Measurements from ENCODE around the gene SPIN2B.
A peak's percentile ranks its signal among the peaks of the same experiment; 100 is the strongest.
"Not testable (repeated sequence)": the region's sequence is repeated elsewhere in the genome, so short reads cannot be mapped to it uniquely, and the experiment has no call there.

Gene SPIN2B

DNA sequence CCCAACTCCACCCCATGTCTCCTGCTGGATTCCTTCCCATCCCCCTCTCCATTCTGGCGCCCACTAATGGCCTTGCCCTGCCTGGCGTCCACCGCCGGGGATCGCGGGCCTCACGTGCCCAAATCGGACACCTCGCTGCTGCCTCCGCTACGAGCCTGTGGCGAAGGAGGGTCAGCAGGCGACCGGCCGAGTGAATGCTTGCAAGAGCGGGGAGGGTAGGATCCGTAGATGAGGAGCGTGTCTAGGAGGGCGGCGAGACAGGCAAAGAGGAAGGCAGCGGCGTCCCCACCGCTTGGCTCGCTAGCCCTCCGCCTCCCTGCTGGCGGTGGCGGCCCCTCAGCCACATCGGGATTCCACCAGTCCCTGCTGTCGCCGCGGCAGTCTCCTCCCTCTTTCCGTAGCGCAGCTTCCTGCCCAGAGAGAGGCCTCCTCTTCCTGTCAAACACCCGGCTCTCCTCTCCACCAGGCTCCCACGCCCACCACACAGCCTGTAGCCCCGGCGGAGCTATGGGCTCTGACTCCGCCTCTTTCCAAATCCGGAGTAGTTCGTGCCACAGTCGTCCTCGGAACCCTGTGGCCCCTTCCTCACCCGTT, at the start of gene SPIN2B:
SPIN2B (minus strand) TSS at position 387 of the 594 bp plus-strand sequence.
- FAIRE-seq = peak; percentile 50
- DNase-seq (ENCODE audit: low spot score) = peak; percentile 89

DNA sequence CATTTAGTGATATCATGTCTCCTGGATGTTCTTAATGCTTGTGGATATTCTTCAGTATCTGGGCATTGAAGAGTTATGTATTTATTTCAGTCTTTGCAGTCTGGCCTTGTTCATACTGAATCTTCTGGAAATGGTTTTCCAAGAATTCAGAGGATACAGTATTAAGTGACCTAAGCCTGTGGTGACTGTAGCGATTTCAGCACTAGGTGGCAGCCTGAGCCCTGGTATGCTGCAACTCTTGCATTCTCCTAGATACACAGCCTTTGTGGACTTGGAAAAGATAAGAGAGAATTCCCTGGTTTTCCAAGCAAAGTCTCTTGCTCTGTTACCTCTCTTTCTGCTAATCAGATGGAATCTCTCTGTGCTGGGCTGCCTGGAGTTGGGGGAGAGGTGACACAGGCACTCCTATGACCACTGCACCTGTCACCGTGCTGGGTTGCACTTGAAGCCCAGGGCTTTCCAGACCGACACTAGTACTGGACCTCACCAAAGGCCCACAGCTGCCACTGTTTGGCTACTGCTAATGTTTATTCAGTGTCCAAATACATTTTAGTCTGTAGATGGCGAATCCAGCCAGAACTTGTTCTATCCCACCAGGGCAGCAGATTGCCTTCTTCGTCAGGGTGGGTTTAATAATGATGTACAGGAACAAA, 35.2 kb upstream of the SPIN2B start:
- FAIRE-seq (no peak), DNase-seq (ENCODE audit: low spot score) (peak; percentile 26)

DNA sequence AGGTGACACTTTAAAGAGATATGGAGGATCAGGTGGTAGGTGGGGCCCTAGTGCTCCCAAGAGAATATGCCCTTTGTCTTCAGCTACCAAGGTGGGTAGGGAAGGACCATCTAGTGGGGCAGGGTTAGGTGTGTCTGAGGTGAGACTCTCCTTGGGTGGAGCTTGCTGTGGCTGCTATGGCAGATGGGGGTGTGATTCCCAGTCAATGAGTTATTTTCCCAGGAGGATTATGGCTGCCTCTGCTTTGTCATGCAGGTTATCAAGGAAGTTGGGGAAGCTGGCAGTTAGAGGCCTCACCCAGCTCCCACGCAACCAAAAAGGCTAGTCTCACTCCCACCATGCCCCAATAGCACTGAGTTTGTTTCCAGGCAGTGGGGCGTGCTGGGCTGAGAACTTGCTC, 33.8 kb upstream of the SPIN2B start:
- DNase-seq (ENCODE audit: low spot score) = no peak
- FAIRE-seq = no peak

GRCh38 chrX:57152222-57152621, 30.9 kb upstream of the SPIN2B start:
- FAIRE-seq; DNase-seq (ENCODE audit: low spot score): not testable (repeated sequence)

- no peak for DNase-seq (ENCODE audit: low spot score)
- no peak for FAIRE-seq
Measured at GRCh38 chrX:57138674-57139073, 17.3 kb upstream of the SPIN2B start.

- FAIRE-seq = no peak
- no peak for DNase-seq (ENCODE audit: low spot score)
Measured at GRCh38 chrX:57137501-57137900, 16.2 kb upstream of the SPIN2B start.

DNA sequence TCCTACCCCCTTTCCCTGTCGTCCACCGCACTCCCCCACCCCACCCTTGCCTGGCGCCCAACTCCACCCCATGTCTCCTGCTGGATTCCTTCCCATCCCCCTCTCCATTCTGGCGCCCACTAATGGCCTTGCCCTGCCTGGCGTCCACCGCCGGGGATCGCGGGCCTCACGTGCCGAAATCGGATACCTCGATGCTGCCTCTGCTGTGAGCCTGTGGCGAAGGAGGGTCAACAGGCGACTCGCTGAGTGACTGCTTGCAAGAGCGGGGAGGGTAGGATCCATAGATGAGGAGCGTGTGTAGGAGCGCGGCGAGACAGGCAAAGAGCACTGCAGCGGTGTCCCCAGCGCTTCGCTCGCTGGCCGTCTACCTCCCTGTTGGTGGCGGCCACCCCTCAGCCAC, 15.7 kb upstream of the SPIN2B start, which contains the start of gene SPIN2A:
SPIN2A (minus strand) TSS at position 325 of the 400 bp plus-strand sequence. CDS start 800 bp downstream, outside the sequence.
- DNase-seq (ENCODE audit: low spot score); FAIRE-seq: not testable (repeated sequence)

DNA sequence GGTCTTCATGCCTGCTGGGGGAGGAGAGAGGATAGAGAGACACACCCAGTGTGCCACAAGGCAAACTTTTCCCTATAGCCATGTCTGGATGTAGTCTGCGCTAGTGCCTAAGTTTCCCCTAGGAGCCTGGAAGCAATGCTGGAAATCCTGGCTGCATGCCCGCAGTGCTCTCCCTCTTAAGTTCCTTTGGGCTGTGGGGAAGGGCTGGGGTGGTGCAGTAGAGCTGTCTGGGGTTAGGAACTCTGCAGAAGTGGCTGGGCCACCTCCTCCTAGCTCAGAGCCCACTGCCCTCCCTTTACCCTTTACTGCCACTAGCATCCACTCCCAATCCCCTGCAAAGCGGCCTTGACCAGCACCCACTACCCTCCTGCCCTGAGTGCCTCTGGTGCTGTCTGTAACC, 15.2 kb upstream of the SPIN2B start:
- DNase-seq (ENCODE audit: low spot score); FAIRE-seq: not testable (repeated sequence)

GRCh38 chrX:57135287-57135686, 13.9 kb upstream of the SPIN2B start:
- no peak for DNase-seq (ENCODE audit: low spot score)

GRCh38 chrX:57134702-57135101, 13.4 kb upstream of the SPIN2B start:
- FAIRE-seq (no peak), DNase-seq (ENCODE audit: low spot score) (no peak)

More at GRCh38 chrX:57135287-57135686, 13.9 kb upstream of the SPIN2B start:
- no peak for FAIRE-seq

GRCh38 chrX:57133706-57134105, 12.4 kb upstream of the SPIN2B start:
- DNase-seq (ENCODE audit: low spot score) (no peak), FAIRE-seq (no peak)

DNA sequence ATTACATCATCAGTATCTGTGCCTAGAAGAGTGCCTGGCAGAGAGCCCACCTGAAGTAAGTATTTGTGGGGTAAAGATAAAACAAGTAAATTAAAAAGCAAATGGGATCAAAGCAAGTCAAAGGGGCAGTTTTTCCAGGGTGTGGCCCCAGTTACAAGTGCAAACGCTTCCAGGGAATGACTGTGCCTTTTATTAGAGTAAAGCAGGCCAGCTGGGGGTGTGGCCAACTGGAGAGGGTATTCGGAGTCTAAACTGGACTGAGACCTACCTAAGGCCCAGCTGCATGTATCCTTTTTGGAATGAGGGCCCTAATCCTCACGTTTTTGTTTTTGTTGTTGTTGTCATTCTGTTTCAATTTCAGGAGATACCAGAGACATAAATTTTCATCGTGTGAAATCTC, 11.9 kb upstream of the SPIN2B start:
- not testable (repeated sequence) for FAIRE-seq; DNase-seq (ENCODE audit: low spot score)

DNA sequence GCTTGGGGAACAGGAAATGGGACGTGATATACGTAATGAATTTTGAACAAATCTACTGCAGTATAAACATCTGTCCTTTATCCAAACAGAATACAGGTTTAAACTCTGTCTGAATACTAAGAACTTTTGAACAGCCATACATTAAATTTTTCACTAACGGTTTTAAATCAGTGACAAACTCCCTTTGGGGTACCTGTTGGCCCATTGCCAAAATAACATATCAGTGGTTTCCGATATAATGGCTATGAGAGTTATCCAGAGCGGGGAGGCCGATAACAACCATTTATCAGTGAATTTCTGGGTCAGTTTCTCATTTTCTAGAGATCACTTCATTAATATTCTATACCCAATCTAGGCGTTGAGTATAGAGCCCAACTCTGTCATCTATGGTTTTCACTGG, 10.7 kb upstream of the SPIN2B start:
- FAIRE-seq (no peak), DNase-seq (ENCODE audit: low spot score) (no peak)

GRCh38 chrX:57121816-57122215, 468 bp upstream of the SPIN2B start:
- DNase-seq (ENCODE audit: low spot score) (no peak), FAIRE-seq (no peak)

DNA sequence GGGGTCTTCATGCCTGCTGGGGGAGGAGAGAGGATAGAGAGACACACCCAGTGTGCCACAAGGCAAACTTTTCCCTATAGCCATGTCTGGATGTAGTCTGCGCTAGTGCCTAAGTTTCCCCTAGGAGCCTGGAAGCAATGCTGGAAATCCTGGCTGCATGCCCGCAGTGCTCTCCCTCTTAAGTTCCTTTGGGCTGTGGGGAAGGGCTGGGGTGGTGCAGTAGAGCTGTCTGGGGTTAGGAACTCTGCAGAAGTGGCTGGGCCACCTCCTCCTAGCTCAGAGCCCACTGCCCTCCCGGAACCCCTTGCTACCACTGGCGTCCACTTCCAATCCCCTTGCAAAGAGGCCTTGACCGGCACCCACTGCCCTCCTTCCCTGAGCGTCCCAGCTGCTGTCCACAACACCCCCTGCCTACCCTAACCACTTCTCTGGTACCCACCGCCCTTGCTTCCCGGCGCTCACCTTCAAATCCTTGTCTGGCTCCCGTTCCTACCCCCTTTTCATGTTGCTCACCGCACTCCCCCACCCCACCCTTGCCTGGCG, 658 bp downstream of the SPIN2B start:
- not testable (repeated sequence) for FAIRE-seq
- DNase-seq (ENCODE audit: low spot score) = peak; percentile 2

DNA sequence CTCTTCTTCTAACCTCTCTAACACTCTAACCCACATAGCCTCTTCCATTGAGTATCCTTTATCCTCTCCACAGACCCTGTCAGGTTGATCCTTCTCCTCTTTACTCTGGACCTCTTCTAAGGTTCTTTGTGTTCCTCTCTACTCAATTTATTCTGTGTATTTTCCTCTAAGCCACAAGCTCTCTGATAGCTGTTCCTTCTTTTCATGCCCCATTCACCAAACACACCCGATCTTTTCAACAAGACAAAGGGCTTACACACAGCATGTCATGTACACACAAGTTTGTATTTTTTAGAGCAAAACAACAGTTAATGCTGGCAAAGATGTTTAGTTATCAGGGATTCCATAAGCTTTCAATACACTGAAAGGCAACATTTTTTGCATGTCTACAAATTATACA, 1.9 kb downstream of the SPIN2B start:
- FAIRE-seq = no peak
- no peak for DNase-seq (ENCODE audit: low spot score)

DNA sequence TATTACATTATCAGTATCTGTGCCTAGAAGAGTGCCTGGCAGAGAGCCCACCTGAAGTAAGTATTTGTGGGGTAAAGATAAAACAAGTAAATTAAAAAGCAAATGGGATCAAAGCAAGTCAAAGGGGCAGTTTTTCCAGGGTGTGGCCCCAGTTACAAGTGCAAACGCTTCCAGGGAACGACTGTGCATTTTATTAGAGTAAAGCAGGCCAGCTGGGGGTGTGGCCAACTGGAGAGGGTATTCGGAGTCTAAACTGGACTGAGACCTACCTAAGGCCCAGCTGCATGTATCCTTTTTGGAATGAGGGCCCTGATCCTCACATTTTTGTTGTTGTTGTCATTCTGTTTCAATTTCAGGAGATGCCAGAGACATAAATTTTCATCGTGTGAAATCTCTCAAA, 3.8 kb downstream of the SPIN2B start:
- DNase-seq (ENCODE audit: low spot score); FAIRE-seq: not testable (repeated sequence)

DNA sequence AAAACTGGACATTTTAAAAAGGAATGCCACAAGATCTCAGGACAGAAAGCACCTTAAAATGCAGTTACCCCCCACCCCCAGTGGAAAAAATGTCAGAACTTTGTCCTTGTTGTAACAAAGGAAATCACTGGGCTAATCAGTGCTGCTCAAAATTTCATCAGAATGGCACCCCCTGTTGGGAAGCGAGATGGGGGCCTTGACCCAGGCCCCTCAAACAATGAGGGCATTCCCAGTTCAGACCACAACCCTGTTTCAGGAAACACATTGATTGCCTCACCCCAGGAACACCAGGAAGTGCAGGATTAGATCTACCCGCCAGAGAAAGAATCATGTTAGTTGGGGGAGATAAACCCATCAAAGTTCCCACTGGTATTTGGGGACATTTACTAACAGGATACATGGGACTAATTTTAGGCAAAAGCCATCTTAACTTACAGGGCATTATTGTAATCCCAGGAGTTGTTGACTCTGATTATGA, 16.4 kb downstream of the SPIN2B start:
- FAIRE-seq = no peak
- no peak for DNase-seq (ENCODE audit: low spot score)

DNA sequence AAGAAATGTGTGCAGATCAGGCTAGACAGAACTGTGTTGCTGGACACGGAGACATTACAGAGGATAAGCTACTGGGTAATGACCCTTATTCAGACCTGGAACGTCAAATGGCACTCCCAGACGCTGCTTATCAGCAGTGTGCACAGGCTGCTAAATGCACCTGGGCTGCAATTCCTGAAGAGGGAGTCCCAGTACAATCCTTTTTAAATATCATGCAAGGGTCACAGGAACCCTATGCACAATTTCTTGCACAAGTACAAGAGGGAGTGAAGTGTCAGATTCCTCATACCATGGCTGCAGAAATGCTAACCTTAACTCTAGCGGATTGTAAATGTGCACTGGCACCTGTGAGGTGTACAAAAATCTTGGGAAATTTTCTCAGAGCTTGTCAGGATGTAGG, 16.9 kb downstream of the SPIN2B start:
- no peak for FAIRE-seq

GRCh38 chrX:57103489-57103888, 17.9 kb downstream of the SPIN2B start:
- FAIRE-seq (no peak), DNase-seq (ENCODE audit: low spot score) (no peak)

More for the DNA sequence above, 16.9 kb downstream of the SPIN2B start:
- no peak for DNase-seq (ENCODE audit: low spot score)

GRCh38 chrX:57102918-57103317, 18.4 kb downstream of the SPIN2B start:
- not testable (repeated sequence) for DNase-seq (ENCODE audit: low spot score); FAIRE-seq

DNA sequence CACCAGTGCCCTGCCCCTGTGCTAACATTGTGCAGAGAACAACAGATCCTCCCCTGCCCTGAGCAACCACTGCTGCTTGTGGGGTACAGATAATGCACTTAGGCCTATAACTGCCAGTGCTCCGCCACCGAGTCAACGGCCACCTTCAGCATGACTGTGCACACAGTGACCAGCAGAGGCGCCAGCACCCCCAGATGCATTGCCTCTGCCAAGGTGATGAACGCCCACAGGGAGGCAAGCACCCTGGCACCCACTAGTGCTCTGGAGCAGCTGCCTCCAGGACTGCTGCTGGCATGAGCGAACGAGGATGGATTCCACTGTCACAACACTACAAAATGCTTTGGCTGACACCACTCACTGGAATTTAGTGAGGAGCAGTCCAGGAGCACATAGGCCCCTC, 38.2 kb downstream of the SPIN2B start:
- DNase-seq (ENCODE audit: low spot score) = no peak
- no peak for FAIRE-seq

All from urothelium cell line (cell line).